B cell (primary cell): Measurements from ENCODE around the gene CYP4F22. TPM values are rescaled to one million over a fixed set of nuclear protein-coding genes. Genes with fewer than 3 reads are reported as not detected.

ENCODE experiments used
- ATAC-seq: fragments of 200-7000 bp; cut with Tn5 transposase; one replicate; pipeline ENCODE4 v1.10.0; 2021; ENCODE audit warnings: low read depth, mild to moderate bottlenecking, moderate number of reproducible peaks, moderate library complexity
- CTCF ChIA-PET: fragments of 350-600 bp; sonication (Branson Sonifier 250); formaldehyde crosslinking; loops from one replicate; lab custom pipeline; 2021; ENCODE audit warnings: antibody characterized with exemption, inconsistent platforms; lab: Charles Lee
- POLR2A ChIA-PET: fragments of 350-600 bp; sonication (Branson Sonifier 250); formaldehyde crosslinking; loops from one replicate; lab custom pipeline; 2021; ENCODE audit warnings: antibody characterized with exemption; lab: Charles Lee
- DNase-seq: peaks from one replicate; pipeline ENCODE4 v3.0.0; 2013
- H2AFZ ChIP-seq: 2 replicates; pipeline ENCODE4 v1.6.1; 2012; ENCODE audit warnings: mild to moderate bottlenecking, low read depth, low read length; ENCODE audit not compliant: insufficient read depth, poor library complexity, severe bottlenecking
- H3K27ac ChIP-seq, 2 donors: 1 replicate in 1 of 2; 2 replicates in 1 of 2; pipeline ENCODE4 v1.5.1; 2012 to 2013; ENCODE audit warnings: low read length in 2 of 2, mild to moderate bottlenecking in 2 of 2, moderate library complexity in 1 of 2
- H3K27me3 ChIP-seq, 4 experiments: fragments of 200-600 bp in 1 of 4; sonication (generic) in 1 of 4; replicated peaks in 1 of 4; 1 replicate in 2 of 4; 2 replicates in 2 of 4; pipeline versions ENCODE4 v1.6.1 to v1.7.0; 2013 to 2016; ENCODE audit warnings: low read length in 3 of 4, mild to moderate bottlenecking in 2 of 4, mixed read lengths in 1 of 4, moderate library complexity in 1 of 4; ENCODE audit not compliant: insufficient read depth in 4 of 4, control insufficient read depth in 3 of 4; ENCODE audit errors: control extremely low read depth in 1 of 4
- H3K36me3 ChIP-seq, 2 experiments: replicated peaks in 1 of 2; 1 replicate in 1 of 2; 2 replicates in 1 of 2; pipeline versions ENCODE4 v1.6.1 to v1.7.1; 2013; ENCODE audit warnings: low read length in 1 of 2; ENCODE audit not compliant: insufficient read depth in 2 of 2, control insufficient read depth in 1 of 2; ENCODE audit errors: control extremely low read depth in 1 of 2, extremely low read depth in 1 of 2
- H3K4me1 ChIP-seq, 2 donors: fragments of 200-600 bp in 1 of 2; sonication (generic) in 1 of 2; 1 replicate in 1 of 2; 2 replicates in 1 of 2; pipeline versions ENCODE4 v1.5.1 to v1.6.1; 2013 to 2017; ENCODE audit warnings: low read length in 2 of 2; ENCODE audit not compliant: control insufficient read depth in 2 of 2, insufficient read depth in 2 of 2
- H3K4me2 ChIP-seq: replicated peaks from 2 replicates; pipeline ENCODE3; 2012; ENCODE audit warnings: mild to moderate bottlenecking, low read depth, low read length; ENCODE audit not compliant: poor library complexity, severe bottlenecking
- H3K4me3 ChIP-seq, 5 experiments: fragments of 200-600 bp in 1 of 5; sonication (generic) in 1 of 5; 1 replicate in 3 of 5; 2 replicates in 2 of 5; pipeline versions ENCODE4 v1.5.1 to v1.7.0; 2011 to 2016; ENCODE audit warnings: low read length in 4 of 5, mild to moderate bottlenecking in 4 of 5, low read depth in 2 of 5, control low read depth in 1 of 5, moderate library complexity in 1 of 5; ENCODE audit not compliant: insufficient read depth in 1 of 5; ENCODE audit errors: control extremely low read depth in 1 of 5, extremely low read depth in 1 of 5
- H3K79me2 ChIP-seq: fragments of 200-600 bp; sonication (generic); one replicate; pipeline ENCODE4 v1.6.0; 2016; ENCODE audit warnings: low read length; ENCODE audit not compliant: control insufficient read depth, insufficient read depth
- H3K9ac ChIP-seq: fragments of 200-600 bp; sonication (generic); 2 replicates; pipeline ENCODE4 v1.6.1; 2017; ENCODE audit warnings: mild to moderate bottlenecking, low read length, moderate library complexity
- H3K9me3 ChIP-seq, 3 donors: one replicate each; pipeline versions ENCODE4 v1.6.1 to v1.7.1; 2013; ENCODE audit warnings: low read length in 2 of 3; ENCODE audit not compliant: control insufficient read depth in 2 of 3, insufficient read depth in 1 of 3; ENCODE audit errors: control extremely low read depth in 1 of 3
- H4K20me1 ChIP-seq: 2 replicates; pipeline ENCODE4 v1.6.0; 2012; ENCODE audit warnings: mild to moderate bottlenecking, low read length; ENCODE audit not compliant: insufficient read depth, control insufficient read depth, poor library complexity, severe bottlenecking
- H3K27ac Mint-ChIP-seq: one replicate; pipeline ENCODE4 v1.8.0; 2021; ENCODE audit warnings: mixed read lengths
- H3K27me3 Mint-ChIP-seq: one replicate; pipeline ENCODE4 v1.8.0; 2021; ENCODE audit warnings: mixed read lengths
- H3K4me1 Mint-ChIP-seq: one replicate; pipeline ENCODE4 v1.8.0; 2021; ENCODE audit warnings: mixed read lengths
- H3K4me3 Mint-ChIP-seq: one replicate; pipeline ENCODE4 v1.8.0; 2021; ENCODE audit warnings: mixed read lengths
- H3K9me3 Mint-ChIP-seq: one replicate; pipeline ENCODE4 v1.8.0; 2022; ENCODE audit warnings: mixed read lengths; ENCODE audit not compliant: insufficient read depth
- EZH2 ChIP-seq: IDR thresholded peaks from 2 replicates; pipeline ENCODE4 v1.6.1; 2012; ENCODE audit warnings: borderline replicate concordance, low read depth, mild to moderate bottlenecking, moderate library complexity, low read length; ENCODE audit not compliant: insufficient read depth, poor library complexity, severe bottlenecking
- WGBS: methylation state at CpG from one replicate; pipeline ENCODE4 v1.1.5; 2013; ENCODE audit warnings: missing lambda C conversion rate; ENCODE audit not compliant: insufficient coverage; 5-methylcytosine and 5-hydroxymethylcytosine counted together
- intact Hi-C: fragments of 100-400 bp; cut with micrococcal nuclease; formaldehyde crosslinking; loops from one replicate; pipeline ENCODE4 v1.10.0; 2022
- polyA plus RNA-seq: library from polyadenylated mRNA; depleted of rRNA; stranded (reverse); fragments of >200 nt; gene quantifications from 2 replicates; pipeline ENCODE4 v1.2.3, GENCODE V29; 2012
- total RNA-seq, 2 donors: library from RNA; stranded (reverse); fragments of 120-200 nt in 1 of 2; gene quantifications; 1 replicate in 1 of 2; 2 replicates in 1 of 2; pipeline versions ENCODE4 v1.2.3 to v1.2.4, GENCODE V29; 2013 to 2022
- TF ChIP-seq, protein P1 (sequence below): fragments of 200-600 bp; IDR thresholded peaks from one replicate; pipeline ENCODE4 v1.8.0; 2022; ENCODE audit warnings: antibody characterized with exemption, mild to moderate bottlenecking

Gene CYP4F22
- total and polyA plus RNA-seq, 2 donors (not counting 1 experiment from before 2014, with no cell fraction given), result 0.03 TPM; not detected in 1

DNA sequence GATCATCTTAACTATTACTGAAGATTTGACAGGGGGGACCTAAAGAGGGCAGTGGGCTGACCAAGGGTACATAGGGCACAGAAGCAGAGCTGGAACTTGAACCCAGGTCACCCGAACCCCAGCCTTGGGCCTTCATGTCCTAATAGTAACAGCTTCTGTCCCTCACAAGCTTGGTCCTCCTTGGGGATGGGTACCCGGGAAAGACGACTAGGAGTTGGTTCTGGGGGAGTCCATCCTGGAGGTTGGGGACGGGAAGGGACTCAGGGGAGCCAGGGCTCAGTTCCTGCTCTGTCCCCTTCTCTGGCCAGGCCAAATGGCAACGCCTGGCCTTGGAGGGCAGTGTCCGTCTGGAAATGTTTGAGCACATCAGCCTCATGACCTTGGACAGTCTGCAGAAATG lies 67.1 kb downstream of the CYP4F22 start:
- no peaks in the 10 kb centered on the region for H3K79me2 ChIP-seq
- no peak overlapping the region for H3K4me3 ChIP-seq
- WGBS, result 81% methylated on average over 5 of the region's 6 CpGs
- no peak overlapping the region for H3K4me2 ChIP-seq
- DNase-seq (no peak), ATAC-seq (no peak)
- no peak for TF ChIP-seq EZH2
- TF ChIP-seq, protein P1, sequence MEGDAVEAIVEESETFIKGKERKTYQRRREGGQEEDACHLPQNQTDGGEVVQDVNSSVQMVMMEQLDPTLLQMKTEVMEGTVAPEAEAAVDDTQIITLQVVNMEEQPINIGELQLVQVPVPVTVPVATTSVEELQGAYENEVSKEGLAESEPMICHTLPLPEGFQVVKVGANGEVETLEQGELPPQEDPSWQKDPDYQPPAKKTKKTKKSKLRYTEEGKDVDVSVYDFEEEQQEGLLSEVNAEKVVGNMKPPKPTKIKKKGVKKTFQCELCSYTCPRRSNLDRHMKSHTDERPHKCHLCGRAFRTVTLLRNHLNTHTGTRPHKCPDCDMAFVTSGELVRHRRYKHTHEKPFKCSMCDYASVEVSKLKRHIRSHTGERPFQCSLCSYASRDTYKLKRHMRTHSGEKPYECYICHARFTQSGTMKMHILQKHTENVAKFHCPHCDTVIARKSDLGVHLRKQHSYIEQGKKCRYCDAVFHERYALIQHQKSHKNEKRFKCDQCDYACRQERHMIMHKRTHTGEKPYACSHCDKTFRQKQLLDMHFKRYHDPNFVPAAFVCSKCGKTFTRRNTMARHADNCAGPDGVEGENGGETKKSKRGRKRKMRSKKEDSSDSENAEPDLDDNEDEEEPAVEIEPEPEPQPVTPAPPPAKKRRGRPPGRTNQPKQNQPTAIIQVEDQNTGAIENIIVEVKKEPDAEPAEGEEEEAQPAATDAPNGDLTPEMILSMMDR, result no peak
- no peak overlapping the region for H3K4me3 Mint-ChIP-seq
- H3K4me1 Mint-ChIP-seq, result no peaks in the 10 kb centered on the region
- no peaks in the 10 kb centered on the region for H3K36me3 ChIP-seq
- no peaks in the 10 kb centered on the region for H3K9me3 Mint-ChIP-seq
- H3K9ac ChIP-seq, result no peak overlapping the region
- H3K27ac Mint-ChIP-seq, result no peak overlapping the region
- no peaks in the 10 kb centered on the region for H4K20me1 ChIP-seq
- CTCF ChIA-PET, result no interaction called here
- peaks cover 0 to 11% (median 1%) of the 10 kb centered on the region in 4 experiments for H3K27me3 ChIP-seq
- POLR2A ChIA-PET, result no interaction called here
- no peak overlapping the region for H3K27ac ChIP-seq
- H3K4me1 ChIP-seq, result no peaks in the 10 kb centered on the region
- peaks cover 28% of the 10 kb centered on the region for H3K27me3 Mint-ChIP-seq
- H3K9me3 ChIP-seq, result peaks cover 0 to 4% (median 0%) of the 10 kb centered on the region in 3 donors
- no peak overlapping the region for H2AFZ ChIP-seq
- intact Hi-C loops, result no loop called here

GRCh38 chr19:15576526-15577156 lies 68.3 kb downstream of the CYP4F22 start:
- WGBS, result 78% methylated on average over 12 of the region's 12 CpGs
- Histone ChIP-seq H3K9me3 (peaks cover 0 to 4% (median 0%) of the 10 kb centered on the region in 3 donors), H3K4me3 (no peak overlapping the region), H3K9ac (no peak overlapping the region), H3K27me3 (peaks cover 0 to 9% (median 1%) of the 10 kb centered on the region in 4 experiments), H3K79me2 (no peaks in the 10 kb centered on the region), H3K36me3 (no peaks in the 10 kb centered on the region), H2AFZ (no peak overlapping the region), H3K4me1 (no peaks in the 10 kb centered on the region), H3K4me2 (no peak overlapping the region), H3K27ac (no peak overlapping the region), H4K20me1 (no peaks in the 10 kb centered on the region)
- CTCF ChIA-PET, result interaction anchor here (0.5 kb wide), 1 partner anchor 556 kb away, joined by 3 read pairs; no protein-coding TSS in a partner anchor
- Mint-ChIP-seq H3K4me3 (no peak overlapping the region), H3K27me3 (peaks cover 24% of the 10 kb centered on the region), H3K4me1 (no peaks in the 10 kb centered on the region), H3K27ac (no peak overlapping the region), H3K9me3 (no peaks in the 10 kb centered on the region)
- no peak for ATAC-seq
- POLR2A ChIA-PET, result no interaction called here
- TF ChIP-seq, protein P1, result no peak
- TF ChIP-seq EZH2, result no peak
- no peak for DNase-seq
- intact Hi-C loops, result no loop called here
